ENCODE measurements around the gene SLC25A26.
A peak's percentile ranks its signal among the peaks of the same experiment; 100 is the strongest.

The SLC25A26 gene

DNA sequence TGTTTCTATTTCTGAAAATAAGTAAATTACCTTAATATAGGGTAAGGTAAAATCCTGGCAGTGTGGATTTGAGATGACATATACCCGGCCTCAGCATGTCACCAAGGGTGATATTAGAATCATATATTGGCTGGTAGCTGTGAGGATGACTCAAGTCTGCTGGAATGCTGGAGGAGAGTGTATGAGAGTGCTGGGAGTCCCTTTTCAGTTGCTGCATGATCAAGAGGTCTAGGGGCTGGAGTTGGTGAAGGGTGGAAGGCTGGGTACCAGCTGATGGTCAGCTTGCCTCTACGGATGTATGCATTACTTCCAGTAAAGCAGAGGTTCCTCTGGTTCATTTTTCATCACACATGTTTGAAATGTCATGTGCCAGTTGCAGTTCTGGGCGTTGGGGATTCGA, 40.6 kb downstream of the SLC25A26 start:
- H3K27me3 ChIP-seq (replicated peaks): no peaks in the 10 kb centered on the region
- H3K36me3 ChIP-seq (replicated peaks): no peaks in the 10 kb centered on the region
- TF ChIP-seq, protein P1, sequence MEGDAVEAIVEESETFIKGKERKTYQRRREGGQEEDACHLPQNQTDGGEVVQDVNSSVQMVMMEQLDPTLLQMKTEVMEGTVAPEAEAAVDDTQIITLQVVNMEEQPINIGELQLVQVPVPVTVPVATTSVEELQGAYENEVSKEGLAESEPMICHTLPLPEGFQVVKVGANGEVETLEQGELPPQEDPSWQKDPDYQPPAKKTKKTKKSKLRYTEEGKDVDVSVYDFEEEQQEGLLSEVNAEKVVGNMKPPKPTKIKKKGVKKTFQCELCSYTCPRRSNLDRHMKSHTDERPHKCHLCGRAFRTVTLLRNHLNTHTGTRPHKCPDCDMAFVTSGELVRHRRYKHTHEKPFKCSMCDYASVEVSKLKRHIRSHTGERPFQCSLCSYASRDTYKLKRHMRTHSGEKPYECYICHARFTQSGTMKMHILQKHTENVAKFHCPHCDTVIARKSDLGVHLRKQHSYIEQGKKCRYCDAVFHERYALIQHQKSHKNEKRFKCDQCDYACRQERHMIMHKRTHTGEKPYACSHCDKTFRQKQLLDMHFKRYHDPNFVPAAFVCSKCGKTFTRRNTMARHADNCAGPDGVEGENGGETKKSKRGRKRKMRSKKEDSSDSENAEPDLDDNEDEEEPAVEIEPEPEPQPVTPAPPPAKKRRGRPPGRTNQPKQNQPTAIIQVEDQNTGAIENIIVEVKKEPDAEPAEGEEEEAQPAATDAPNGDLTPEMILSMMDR (IDR thresholded peaks at IDR 0.05; ENCODE audit: low read depth, low read length, missing control alignments): no peak
- H3K4me3 ChIP-seq (ENCODE audit: low read depth, low read length): no peak overlapping the region
- no peak overlapping the region for H3K27ac ChIP-seq
- in situ Hi-C loops (cut with HindIII; ENCODE audit: low pct_ligation_motif_present, low sequenced_read_pairs): loop anchor here (25.0 kb wide), 1 partner anchor 551 kb away; no protein-coding TSS in a partner anchor
- peak; percentile 62 for DNase-seq

DNA sequence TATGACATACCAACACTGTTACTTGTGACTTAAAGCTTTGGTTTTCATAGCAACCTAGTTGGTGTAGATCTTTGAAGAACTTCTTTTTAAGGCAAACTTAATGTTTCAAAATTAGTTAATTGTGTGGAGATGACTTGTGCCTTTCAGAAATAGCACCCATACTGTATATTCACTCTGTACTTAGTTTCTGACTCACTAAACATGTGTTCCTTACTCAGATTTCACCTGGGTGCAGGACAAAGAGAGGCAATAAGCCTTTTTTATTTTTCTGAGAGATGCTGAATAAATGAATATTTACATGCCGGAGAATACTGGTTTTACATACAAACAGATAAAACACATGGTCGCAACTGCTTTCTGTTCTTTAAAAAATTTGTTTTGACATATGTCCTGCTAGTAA, 44.8 kb downstream of the SLC25A26 start:
- TF ChIP-seq, protein P1 (IDR thresholded peaks at IDR 0.05; ENCODE audit: low read depth, low read length, missing control alignments): no peak
- in situ Hi-C loops (cut with HindIII; ENCODE audit: low pct_ligation_motif_present, low sequenced_read_pairs): loop anchor here (25.0 kb wide), 1 partner anchor 547 kb away; no protein-coding TSS in a partner anchor
- Histone ChIP-seq H3K27ac (no peak overlapping the region), H3K36me3 (replicated peaks) (no peaks in the 10 kb centered on the region), H3K27me3 (replicated peaks) (no peaks in the 10 kb centered on the region), H3K4me3 (ENCODE audit: low read depth, low read length) (no peak overlapping the region)
- DNase-seq: no peak

DNA sequence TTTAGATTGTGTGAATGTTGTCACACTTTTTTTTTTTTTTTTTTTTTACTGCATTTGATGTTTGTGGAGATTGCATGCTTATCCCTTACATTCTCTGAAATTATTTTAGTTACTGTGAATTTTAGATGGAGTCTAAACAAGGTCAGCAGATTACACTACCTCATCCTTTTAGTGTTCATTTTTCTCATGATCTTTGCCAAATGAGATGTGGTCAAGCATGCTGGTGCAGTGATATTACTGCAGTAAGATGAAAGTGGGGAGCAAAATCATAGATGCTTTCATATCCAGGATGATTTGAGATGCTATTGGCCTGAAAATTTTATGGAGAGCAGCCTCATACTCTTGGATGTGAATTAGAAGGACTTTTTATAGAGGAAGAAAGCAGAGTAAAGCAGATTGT, 45.8 kb downstream of the SLC25A26 start:
- Histone ChIP-seq H3K27me3 (replicated peaks) (no peaks in the 10 kb centered on the region), H3K4me3 (ENCODE audit: low read depth, low read length) (no peak overlapping the region), H3K36me3 (replicated peaks) (no peaks in the 10 kb centered on the region), H3K27ac (no peak overlapping the region)
- TF ChIP-seq, protein P1 (IDR thresholded peaks at IDR 0.05; ENCODE audit: low read depth, low read length, missing control alignments): no peak
- in situ Hi-C loops (cut with HindIII; ENCODE audit: low pct_ligation_motif_present, low sequenced_read_pairs): loop anchor here (25.0 kb wide), 1 partner anchor 546 kb away; no protein-coding TSS in a partner anchor
- DNase-seq: no peak

DNA sequence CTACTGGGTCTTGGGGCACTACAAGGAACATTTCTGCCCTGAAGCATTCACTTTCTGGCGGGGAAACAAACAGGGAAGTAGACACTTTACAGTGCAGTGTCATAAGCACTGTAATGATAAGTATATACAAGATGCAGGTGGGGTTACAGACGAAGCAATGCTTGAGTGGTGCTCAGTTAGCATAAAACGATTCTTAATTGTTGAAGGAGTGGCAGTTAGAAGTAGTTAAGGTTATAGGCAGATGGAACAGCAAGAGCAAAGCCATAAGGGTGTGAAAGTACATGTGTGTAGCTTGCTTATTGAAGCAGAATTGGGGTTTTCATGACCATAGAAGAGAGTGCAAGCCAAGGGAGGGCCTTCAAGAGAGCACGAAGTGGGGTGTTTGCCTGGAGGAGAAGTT, 46.2 kb downstream of the SLC25A26 start:
- TF ChIP-seq, protein P1 (IDR thresholded peaks at IDR 0.05; ENCODE audit: low read depth, low read length, missing control alignments): no peak
- H3K4me3 ChIP-seq (ENCODE audit: low read depth, low read length): no peak overlapping the region
- no peaks in the 10 kb centered on the region for H3K36me3 ChIP-seq (replicated peaks)
- in situ Hi-C loops (cut with HindIII; ENCODE audit: low pct_ligation_motif_present, low sequenced_read_pairs): loop anchor here (25.0 kb wide), 1 partner anchor 545 kb away; no protein-coding TSS in a partner anchor
- no peak for DNase-seq
- H3K27me3 ChIP-seq (replicated peaks): no peaks in the 10 kb centered on the region
- H3K27ac ChIP-seq: no peak overlapping the region

DNA sequence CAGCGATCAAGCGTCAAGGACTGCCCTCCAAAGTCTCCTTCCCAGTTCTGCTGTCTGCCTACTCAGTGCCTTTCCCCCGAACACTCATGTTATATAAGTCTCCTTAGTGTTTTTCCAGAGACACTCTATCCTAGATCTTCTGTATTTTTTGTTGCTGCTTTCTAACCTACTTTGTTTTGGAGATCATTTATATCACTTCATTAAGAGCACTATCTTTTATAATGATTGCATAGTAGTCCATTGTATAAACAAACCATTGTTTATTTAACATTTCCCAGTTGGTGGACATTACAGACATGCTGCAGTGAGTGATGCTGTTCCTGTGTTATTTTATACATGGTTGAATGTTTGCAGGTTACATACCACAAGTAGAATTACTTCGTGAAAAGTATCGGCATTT, 47.1 kb downstream of the SLC25A26 start:
- no peaks in the 10 kb centered on the region for H3K36me3 ChIP-seq (replicated peaks)
- no peak overlapping the region for H3K4me3 ChIP-seq (ENCODE audit: low read depth, low read length)
- H3K27ac ChIP-seq: no peak overlapping the region
- TF ChIP-seq, protein P1 (IDR thresholded peaks at IDR 0.05; ENCODE audit: low read depth, low read length, missing control alignments): no peak
- H3K27me3 ChIP-seq (replicated peaks): no peaks in the 10 kb centered on the region
- no peak for DNase-seq
- in situ Hi-C loops (cut with HindIII; ENCODE audit: low pct_ligation_motif_present, low sequenced_read_pairs): loop anchor here (25.0 kb wide), 1 partner anchor 544 kb away; no protein-coding TSS in a partner anchor

DNA sequence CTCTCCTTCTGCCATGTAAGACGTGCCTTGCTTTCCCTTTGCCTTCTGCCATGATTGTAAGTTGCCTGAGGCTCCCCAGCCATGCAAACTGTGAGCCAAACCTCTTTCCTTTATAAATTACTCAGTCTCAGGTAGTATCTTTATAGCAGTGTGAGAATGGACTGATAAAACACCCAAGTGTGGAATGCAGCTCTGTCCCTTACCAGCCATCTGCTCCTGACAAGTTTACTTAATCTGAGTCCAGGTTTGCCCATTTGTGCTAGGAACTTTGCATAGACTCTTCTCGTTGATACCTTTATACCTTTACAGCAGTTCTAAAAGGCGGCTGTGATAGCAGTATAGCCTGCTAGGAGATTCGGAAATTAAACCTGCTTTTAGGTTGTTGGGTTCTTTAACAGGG, 48.1 kb downstream of the SLC25A26 start:
- in situ Hi-C loops (cut with HindIII; ENCODE audit: low pct_ligation_motif_present, low sequenced_read_pairs): loop anchor here (25.0 kb wide), 1 partner anchor 543 kb away; no protein-coding TSS in a partner anchor
- TF ChIP-seq, protein P1 (IDR thresholded peaks at IDR 0.05; ENCODE audit: low read depth, low read length, missing control alignments): no peak

More for the DNA sequence above, 48.1 kb downstream of the SLC25A26 start:
- Histone ChIP-seq H3K36me3 (replicated peaks) (no peaks in the 10 kb centered on the region), H3K4me3 (ENCODE audit: low read depth, low read length) (no peak overlapping the region), H3K27me3 (replicated peaks) (no peaks in the 10 kb centered on the region), H3K27ac (no peak overlapping the region)
- no peak for DNase-seq
